GM12801 (cell line): ENCODE measurements around the gene ADGRL3.

ENCODE experiments used
- CTCF ChIP-seq: IDR thresholded peaks from one replicate; pipeline ENCODE4 v1.5.1; 2011; ENCODE audit warnings: control low read depth; ENCODE audit not compliant: insufficient read length; ENCODE audit errors: extremely low read depth

Gene ADGRL3

GRCh38 chr4:61210186-61210939 lies 10.2 kb downstream of the ADGRL3 start:
- TF ChIP-seq CTCF, result no peak

GRCh38 chr4:61211781-61212180 lies 11.7 kb downstream of the ADGRL3 start:
- TF ChIP-seq CTCF, result no peak

GRCh38 chr4:61212788-61213187 lies 12.7 kb downstream of the ADGRL3 start:
- TF ChIP-seq CTCF, result no peak

GRCh38 chr4:61214680-61215079 lies 14.6 kb downstream of the ADGRL3 start:
- TF ChIP-seq CTCF, result no peak

- no peak for TF ChIP-seq CTCF
Observed at GRCh38 chr4:61217222-61217621, 17.1 kb downstream of the ADGRL3 start.

- no peak for TF ChIP-seq CTCF
Observed at GRCh38 chr4:61220556-61220955, 20.4 kb downstream of the ADGRL3 start.

- no peak for TF ChIP-seq CTCF
Observed at GRCh38 chr4:61223385-61223784, 23.3 kb downstream of the ADGRL3 start.
